ENCODE measurements around the gene KCNK15. TPM values are rescaled to one million over a fixed set of nuclear protein-coding genes. Genes with fewer than 3 reads are reported as not detected.

Gene KCNK15
- total RNA-seq, 4 donors from 2014 or later, result 3.6 to 5.6 (median 5.0) TPM

- 60% methylated on average over 8 of the region's 8 CpGs for WGBS
- Histone ChIP-seq H3K4me3 (no peak overlapping the region), H3K27me3 (peaks cover 0 to 75% (median 0%) of the 10 kb centered on the region in 4 donors), H3K4me1 (no peaks in the 10 kb centered on the region), H3K27ac (replicated peaks in 1 of 4) (no peak overlapping the region), H3K9me3 (no peaks in the 10 kb centered on the region), H3K36me3 (no peaks in the 10 kb centered on the region)
- no peak for DNase-seq (ENCODE audit: extremely low spot score)
- intact Hi-C loops (cut with DNase I), result no loop called here
- TF ChIP-seq EP300 (IDR thresholded peaks at IDR 0.05) (no peak), POLR2A (IDR thresholded peaks at IDR 0.05; ENCODE audit: low read depth) (no peak), POLR2AphosphoS5 (IDR thresholded peaks at IDR 0.05) (no peak)
- TF ChIP-seq, protein P1, sequence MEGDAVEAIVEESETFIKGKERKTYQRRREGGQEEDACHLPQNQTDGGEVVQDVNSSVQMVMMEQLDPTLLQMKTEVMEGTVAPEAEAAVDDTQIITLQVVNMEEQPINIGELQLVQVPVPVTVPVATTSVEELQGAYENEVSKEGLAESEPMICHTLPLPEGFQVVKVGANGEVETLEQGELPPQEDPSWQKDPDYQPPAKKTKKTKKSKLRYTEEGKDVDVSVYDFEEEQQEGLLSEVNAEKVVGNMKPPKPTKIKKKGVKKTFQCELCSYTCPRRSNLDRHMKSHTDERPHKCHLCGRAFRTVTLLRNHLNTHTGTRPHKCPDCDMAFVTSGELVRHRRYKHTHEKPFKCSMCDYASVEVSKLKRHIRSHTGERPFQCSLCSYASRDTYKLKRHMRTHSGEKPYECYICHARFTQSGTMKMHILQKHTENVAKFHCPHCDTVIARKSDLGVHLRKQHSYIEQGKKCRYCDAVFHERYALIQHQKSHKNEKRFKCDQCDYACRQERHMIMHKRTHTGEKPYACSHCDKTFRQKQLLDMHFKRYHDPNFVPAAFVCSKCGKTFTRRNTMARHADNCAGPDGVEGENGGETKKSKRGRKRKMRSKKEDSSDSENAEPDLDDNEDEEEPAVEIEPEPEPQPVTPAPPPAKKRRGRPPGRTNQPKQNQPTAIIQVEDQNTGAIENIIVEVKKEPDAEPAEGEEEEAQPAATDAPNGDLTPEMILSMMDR (IDR thresholded peaks at IDR 0.05), result no peak
Observed at GRCh38 chr20:44772636-44773035, 27.0 kb downstream of the KCNK15 start.

DNA sequence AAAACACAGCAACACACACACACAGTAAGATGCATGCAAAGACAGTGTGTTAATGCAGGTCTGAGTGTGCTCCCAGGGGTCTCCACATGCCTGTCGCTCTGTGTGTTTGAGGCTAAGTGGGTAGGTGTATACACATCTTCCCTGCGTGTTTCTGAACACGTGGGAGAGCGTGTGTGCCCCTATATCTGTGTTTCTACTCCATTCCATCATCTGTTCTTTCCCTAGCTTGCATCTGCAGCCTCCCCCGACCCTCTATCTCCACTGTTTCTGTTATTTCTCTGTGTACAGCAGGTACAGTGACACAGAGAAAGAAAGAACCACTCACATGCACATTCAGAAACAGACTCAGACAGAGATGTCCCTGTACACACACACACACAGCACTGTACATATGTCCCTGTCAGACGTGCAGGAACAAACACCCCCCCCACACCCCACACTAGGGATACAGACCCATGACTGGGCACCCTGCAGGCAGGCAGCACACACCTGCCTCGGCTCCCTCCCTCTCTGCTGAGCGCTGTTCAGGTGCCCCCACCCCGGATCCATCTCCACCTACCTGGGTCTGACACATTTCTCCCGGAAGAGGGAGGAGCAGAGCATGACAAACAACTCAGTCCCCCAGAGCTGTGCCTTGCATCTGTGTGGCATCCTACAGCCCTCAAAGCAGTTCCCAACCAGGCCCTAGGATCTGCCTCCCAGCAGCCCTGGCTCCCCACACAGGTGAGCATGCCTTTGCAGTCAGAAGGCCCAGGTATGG, 27.6 kb downstream of the KCNK15 start:
- H3K36me3 ChIP-seq, result no peaks in the 10 kb centered on the region
- H3K4me1 ChIP-seq, result no peaks in the 10 kb centered on the region
- 65% methylated on average over 9 of the region's 10 CpGs for WGBS
- no peak overlapping the region for H3K4me3 ChIP-seq
- no peak overlapping the region for H3K27ac ChIP-seq (replicated peaks in 1 of 4)
- no peak for TF ChIP-seq EP300 (IDR thresholded peaks at IDR 0.05)
- TF ChIP-seq POLR2AphosphoS5 (IDR thresholded peaks at IDR 0.05), result no peak
- TF ChIP-seq POLR2A (IDR thresholded peaks at IDR 0.05; ENCODE audit: low read depth), result no peak
- TF ChIP-seq, protein P1 (IDR thresholded peaks at IDR 0.05), result no peak
- no peak for DNase-seq (ENCODE audit: extremely low spot score)
- intact Hi-C loops (cut with DNase I), result no loop called here
- H3K9me3 ChIP-seq, result no peaks in the 10 kb centered on the region
- H3K27me3 ChIP-seq, result peaks cover 0 to 69% (median 0%) of the 10 kb centered on the region in 4 donors

GRCh38 chr20:44776980-44777379, 31.3 kb downstream of the KCNK15 start:
- TF ChIP-seq, protein P1 (IDR thresholded peaks at IDR 0.05), result no peak
- TF ChIP-seq EP300 (IDR thresholded peaks at IDR 0.05), result no peak
- no peaks in the 10 kb centered on the region for H3K36me3 ChIP-seq
- no peaks in the 10 kb centered on the region for H3K9me3 ChIP-seq
- intact Hi-C loops (cut with DNase I), result no loop called here
- WGBS, result 15% methylated on average over 7 of the region's 7 CpGs
- DNase-seq (ENCODE audit: extremely low spot score), result no peak
- no peak overlapping the region for H3K27ac ChIP-seq (replicated peaks in 1 of 4)
- peaks cover 0 to 40% (median 0%) of the 10 kb centered on the region in 4 donors for H3K27me3 ChIP-seq
- no peaks in the 10 kb centered on the region for H3K4me1 ChIP-seq
- no peak overlapping the region for H3K4me3 ChIP-seq

DNA sequence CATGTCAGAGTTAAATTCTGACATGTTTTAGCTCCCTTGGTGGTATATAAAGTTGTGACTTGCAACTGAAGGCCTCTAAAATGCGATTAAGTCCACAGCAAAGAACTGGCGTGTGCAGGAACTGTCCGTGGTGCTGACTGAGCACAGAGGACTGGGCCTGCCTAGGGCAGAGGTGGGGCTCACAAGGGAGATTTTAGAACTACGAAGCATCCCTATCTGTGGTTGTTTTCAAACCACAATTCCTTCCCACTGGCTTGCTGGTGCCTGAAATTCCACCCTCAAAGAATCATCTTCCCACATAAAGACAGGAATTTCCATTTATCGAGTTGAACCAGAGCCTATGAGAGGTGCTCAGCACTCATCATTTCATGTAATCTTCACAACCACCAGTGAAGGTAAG, 34.6 kb downstream of the KCNK15 start:
- Histone ChIP-seq H3K4me3 (no peak overlapping the region), H3K4me1 (no peaks in the 10 kb centered on the region), H3K36me3 (no peaks in the 10 kb centered on the region), H3K27me3 (peaks cover 0 to 10% (median 0%) of the 10 kb centered on the region in 4 donors), H3K9me3 (no peaks in the 10 kb centered on the region), H3K27ac (replicated peaks in 1 of 4) (no peak overlapping the region)
- 37% methylated on average over 5 of the region's 5 CpGs for WGBS
- no peak for DNase-seq (ENCODE audit: extremely low spot score)
- intact Hi-C loops (cut with DNase I), result no loop called here
- no peak for TF ChIP-seq EP300 (IDR thresholded peaks at IDR 0.05)
- TF ChIP-seq, protein P1 (IDR thresholded peaks at IDR 0.05), result no peak
- no peak for TF ChIP-seq POLR2AphosphoS5 (IDR thresholded peaks at IDR 0.05)

- no peak for DNase-seq (ENCODE audit: extremely low spot score)
- 84% methylated on average over 3 of the region's 3 CpGs for WGBS
- Histone ChIP-seq H3K27ac (replicated peaks in 1 of 4) (no peak overlapping the region), H3K36me3 (no peaks in the 10 kb centered on the region), H3K9me3 (no peaks in the 10 kb centered on the region), H3K4me1 (no peaks in the 10 kb centered on the region), H3K27me3 (peaks cover 0 to 5% (median 0%) of the 10 kb centered on the region in 4 donors), H3K4me3 (no peak overlapping the region)
- TF ChIP-seq POLR2AphosphoS5 (IDR thresholded peaks at IDR 0.05), result no peak
- TF ChIP-seq POLR2A (IDR thresholded peaks at IDR 0.05; ENCODE audit: low read depth), result no peak
- no peak for TF ChIP-seq EP300 (IDR thresholded peaks at IDR 0.05)
- TF ChIP-seq, protein P1 (IDR thresholded peaks at IDR 0.05), result no peak
- intact Hi-C loops (cut with DNase I), result no loop called here
Observed at GRCh38 chr20:44781118-44781517, 35.5 kb downstream of the KCNK15 start.
